Measurements from ENCODE around the gene SLC7A7.
"Not testable (repeated sequence)": the region's sequence is repeated elsewhere in the genome, so short reads cannot be mapped to it uniquely, and the experiment has no call there.

SLC7A7 gene

DNA sequence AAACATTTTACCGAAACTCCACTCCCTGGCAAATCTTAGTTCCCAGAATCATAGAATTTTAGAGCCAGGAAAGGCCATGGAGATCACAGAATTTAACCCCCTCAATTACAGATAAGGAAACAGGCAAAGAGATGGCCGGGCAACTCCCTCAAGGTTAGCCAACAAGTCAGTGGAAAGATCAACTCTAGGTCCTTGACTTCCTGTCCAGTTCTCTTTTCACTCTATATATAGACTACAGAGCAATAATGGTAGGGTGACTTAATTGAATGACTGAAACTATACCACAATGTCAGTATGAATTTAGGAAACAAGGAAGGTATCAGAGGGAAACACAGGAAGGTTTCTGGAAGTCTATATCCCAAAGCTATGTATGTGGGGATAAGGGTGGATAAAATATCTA lies 37.2 kb downstream of the SLC7A7 start:
- in situ Hi-C loops (cut with MboI; ENCODE audit: low sequenced_read_pairs, unreplicated experiment) = loop anchor here (5.0 to 10.0 kb wide), 2 partner anchors 74 to 203 kb away; no protein-coding TSS in a partner anchor
- TF ChIP-seq, protein P1, sequence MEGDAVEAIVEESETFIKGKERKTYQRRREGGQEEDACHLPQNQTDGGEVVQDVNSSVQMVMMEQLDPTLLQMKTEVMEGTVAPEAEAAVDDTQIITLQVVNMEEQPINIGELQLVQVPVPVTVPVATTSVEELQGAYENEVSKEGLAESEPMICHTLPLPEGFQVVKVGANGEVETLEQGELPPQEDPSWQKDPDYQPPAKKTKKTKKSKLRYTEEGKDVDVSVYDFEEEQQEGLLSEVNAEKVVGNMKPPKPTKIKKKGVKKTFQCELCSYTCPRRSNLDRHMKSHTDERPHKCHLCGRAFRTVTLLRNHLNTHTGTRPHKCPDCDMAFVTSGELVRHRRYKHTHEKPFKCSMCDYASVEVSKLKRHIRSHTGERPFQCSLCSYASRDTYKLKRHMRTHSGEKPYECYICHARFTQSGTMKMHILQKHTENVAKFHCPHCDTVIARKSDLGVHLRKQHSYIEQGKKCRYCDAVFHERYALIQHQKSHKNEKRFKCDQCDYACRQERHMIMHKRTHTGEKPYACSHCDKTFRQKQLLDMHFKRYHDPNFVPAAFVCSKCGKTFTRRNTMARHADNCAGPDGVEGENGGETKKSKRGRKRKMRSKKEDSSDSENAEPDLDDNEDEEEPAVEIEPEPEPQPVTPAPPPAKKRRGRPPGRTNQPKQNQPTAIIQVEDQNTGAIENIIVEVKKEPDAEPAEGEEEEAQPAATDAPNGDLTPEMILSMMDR (IDR thresholded peaks at IDR 0.05; ENCODE audit: borderline replicate concordance, control extremely low read depth, extremely low read depth, insufficient read depth, missing control alignments) = no peak
- no peak for DNase-seq (ENCODE audit: low spot score)

DNA sequence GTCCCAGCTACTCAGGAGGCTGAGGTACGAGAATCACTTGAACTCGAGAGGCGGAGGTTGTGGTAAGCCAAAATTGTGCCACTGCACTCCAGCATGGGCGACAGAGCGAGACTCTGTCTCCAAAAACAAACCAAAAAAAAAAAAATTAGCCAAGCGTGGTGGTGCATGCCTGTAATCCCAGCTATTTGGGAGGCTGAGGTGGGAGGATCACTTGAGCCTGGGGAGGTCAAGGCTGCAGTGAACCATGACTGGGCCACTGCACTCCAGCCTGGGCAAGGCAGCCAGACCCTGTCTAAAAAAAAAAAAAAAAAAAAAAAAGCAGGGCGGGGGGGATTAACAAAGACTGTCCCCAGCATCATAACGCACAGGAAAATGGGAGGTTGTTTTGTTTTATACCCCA lies 38.4 kb downstream of the SLC7A7 start:
- in situ Hi-C loops (cut with MboI; ENCODE audit: low sequenced_read_pairs, unreplicated experiment) = loop anchor here (5.0 to 10.0 kb wide), 2 partner anchors 75 to 202 kb away; no protein-coding TSS in a partner anchor
- DNase-seq (ENCODE audit: low spot score) = not testable (repeated sequence)

DNA sequence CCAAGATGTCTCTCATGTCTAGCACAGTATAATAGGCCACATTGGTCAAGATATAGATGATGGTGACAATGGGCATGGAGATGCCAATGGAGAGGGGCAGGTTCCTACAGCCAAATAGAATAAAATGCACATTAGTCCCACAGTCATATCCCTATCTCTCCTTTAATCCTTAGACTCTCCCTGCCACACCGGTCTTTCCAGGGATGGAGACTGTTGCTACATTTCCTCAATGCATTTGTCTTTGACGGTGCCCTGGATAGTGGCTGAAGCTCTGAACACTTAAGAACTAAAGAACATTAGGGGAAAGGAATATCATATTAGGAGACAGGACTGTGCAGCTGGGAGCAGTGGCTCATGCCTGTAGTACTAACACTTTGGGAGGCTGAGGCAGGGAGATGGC lies 39.0 kb downstream of the SLC7A7 start:
- TF ChIP-seq, protein P1 (IDR thresholded peaks at IDR 0.05; ENCODE audit: borderline replicate concordance, control extremely low read depth, extremely low read depth, insufficient read depth, missing control alignments) = no peak
- no peak for DNase-seq (ENCODE audit: low spot score)
- in situ Hi-C loops (cut with MboI; ENCODE audit: low sequenced_read_pairs, unreplicated experiment) = loop anchor here (5.0 to 10.0 kb wide), 2 partner anchors 76 to 201 kb away; no protein-coding TSS in a partner anchor

DNA sequence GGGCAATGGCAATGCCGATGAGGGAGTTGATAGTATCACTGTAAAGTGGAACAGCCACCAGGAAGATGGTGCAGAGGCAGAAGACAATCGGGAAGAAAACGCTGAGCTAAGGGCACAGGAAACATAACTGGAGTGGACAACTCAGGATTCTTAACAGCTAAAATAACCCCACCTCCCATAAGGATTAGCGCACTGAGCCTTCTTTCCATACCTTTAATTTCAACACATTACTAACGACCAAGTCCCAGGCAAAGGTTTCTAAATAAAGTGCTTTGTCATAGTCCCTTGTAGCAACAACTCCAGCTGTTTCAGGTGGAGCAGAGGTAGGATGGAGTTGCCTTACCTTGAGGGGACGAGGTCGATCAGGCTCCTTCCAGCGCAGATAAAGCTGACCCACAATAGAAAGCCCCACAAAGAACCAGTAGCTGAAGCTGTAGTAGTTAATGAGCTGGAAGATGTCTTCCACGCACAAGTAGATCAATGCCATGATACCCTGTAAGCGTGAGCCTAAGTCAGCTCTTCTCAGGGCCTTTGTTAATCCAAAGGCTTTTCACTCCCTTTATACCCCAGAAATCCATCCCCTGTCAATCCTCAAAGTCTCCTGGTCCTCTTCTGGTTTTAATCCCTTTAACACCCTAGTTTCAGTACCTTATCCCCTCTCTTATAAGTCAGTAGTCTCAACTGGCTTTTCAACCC lies 41.1 kb downstream of the SLC7A7 start:
- DNase-seq (ENCODE audit: low spot score) = no peak
- in situ Hi-C loops (cut with MboI; ENCODE audit: low sequenced_read_pairs, unreplicated experiment) = loop anchor here (10.0 kb wide), 1 partner anchor 199 kb away; no protein-coding TSS in a partner anchor

DNA sequence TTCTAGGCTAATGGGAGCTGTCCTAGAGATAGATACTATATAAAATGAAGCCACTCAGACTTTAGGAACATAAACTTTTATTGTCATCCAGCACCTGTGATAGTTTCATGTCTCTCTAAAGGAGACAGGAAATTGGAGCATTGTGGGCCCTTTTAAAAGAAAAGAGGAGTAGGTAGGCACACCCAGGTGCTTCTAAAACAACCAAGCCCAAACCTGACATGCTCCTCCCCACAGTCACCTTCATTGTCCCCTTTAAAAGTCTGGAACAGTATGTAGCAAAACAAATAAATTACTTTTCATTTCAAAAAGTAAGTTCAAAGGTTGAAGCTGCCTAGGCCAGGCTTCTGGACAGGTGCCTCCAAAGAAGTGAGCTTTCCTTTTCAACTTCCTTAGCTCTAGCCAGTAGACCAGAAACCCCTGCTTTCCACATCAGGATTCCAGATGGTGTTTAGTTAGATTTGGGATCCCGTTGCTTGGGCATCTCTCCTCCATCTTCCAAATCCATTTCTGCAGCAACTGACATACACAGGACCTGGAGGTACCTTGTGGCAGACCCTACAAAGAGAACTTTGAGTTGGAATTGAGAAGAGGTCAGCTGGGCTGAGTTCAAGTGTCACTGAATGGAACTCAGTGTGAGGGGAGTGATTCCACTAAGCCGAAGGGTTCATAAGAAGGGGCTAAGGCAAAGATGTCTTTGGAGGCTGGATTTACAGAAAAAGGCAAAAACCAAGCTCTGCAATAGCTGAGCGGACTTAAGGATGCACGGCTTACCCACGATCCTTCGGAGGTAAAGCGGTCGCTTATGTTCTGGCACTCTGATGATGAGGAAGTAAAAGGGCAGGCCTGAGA lies 41.8 kb downstream of the SLC7A7 start:
- in situ Hi-C loops (cut with MboI; ENCODE audit: low sequenced_read_pairs, unreplicated experiment) = loop anchor here (10.0 kb wide), 1 partner anchor 199 kb away; no protein-coding TSS in a partner anchor
- DNase-seq (ENCODE audit: low spot score) = no peak
- TF ChIP-seq, protein P1 (IDR thresholded peaks at IDR 0.05; ENCODE audit: borderline replicate concordance, control extremely low read depth, extremely low read depth, insufficient read depth, missing control alignments) = no peak

More for the DNA sequence above, 41.1 kb downstream of the SLC7A7 start:
- TF ChIP-seq, protein P1 (IDR thresholded peaks at IDR 0.05; ENCODE audit: borderline replicate concordance, control extremely low read depth, extremely low read depth, insufficient read depth, missing control alignments) = no peak

DNA sequence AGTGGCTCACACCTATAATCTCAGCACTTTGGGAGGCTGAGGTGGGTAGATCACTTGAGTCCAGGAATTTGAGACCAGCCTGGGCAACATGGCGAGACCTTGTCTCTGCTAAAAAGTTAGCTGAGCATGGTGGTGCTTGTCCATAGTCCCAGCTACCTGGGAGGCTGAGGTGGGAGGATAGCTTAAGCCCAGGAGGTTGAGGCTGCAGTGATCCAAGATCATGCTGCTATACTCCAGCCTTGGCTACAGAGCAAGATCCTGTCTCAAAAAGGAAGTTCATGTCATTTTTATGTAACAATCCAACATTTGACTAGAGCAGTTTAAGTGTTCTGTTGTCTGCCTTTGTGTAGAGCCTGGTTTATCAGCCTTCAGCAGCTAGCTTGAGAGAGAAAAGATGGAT lies 42.5 kb downstream of the SLC7A7 start:
- in situ Hi-C loops (cut with MboI; ENCODE audit: low sequenced_read_pairs, unreplicated experiment) = loop anchor here (10.0 kb wide), 1 partner anchor 198 kb away; no protein-coding TSS in a partner anchor
- TF ChIP-seq, protein P1 (IDR thresholded peaks at IDR 0.05; ENCODE audit: borderline replicate concordance, control extremely low read depth, extremely low read depth, insufficient read depth, missing control alignments) = no peak
- no peak for DNase-seq (ENCODE audit: low spot score)

Measured in GM13976 (cell line).